A549 (cell line): ENCODE results near the gene RPP30. TPM values are rescaled to one million over a fixed set of nuclear protein-coding genes. Genes with fewer than 3 reads are reported as not detected.

Experiments
- ATAC-seq, 2 experiments: fragments of 200-7000 bp in 1 of 2; fragments of >200 bp in 1 of 2; cut with Nextera tagmentation in 1 of 2; cut with Tn5 transposase in 1 of 2; 3 replicates each; pipeline versions ENCODE4 v1.8.0 to v1.9.1; 2018 to 2020; ENCODE audit warnings: mild to moderate bottlenecking in 1 of 2, moderate library complexity in 1 of 2
- CTCF ChIA-PET: fragments of 300-600 bp; sonication (Branson Sonifier 250); formaldehyde crosslinking; extraction: SDS; loops from one replicate; lab custom pipeline; 2021; ENCODE audit warnings: antibody characterized with exemption, inconsistent platforms; lab: Yijun Ruan, JAX
- POLR2A ChIA-PET: fragments of 350-600 bp; formaldehyde crosslinking; extraction: SDS; loops from one replicate; lab custom pipeline; 2021; ENCODE audit warnings: antibody characterized with exemption, inconsistent platforms; lab: Yijun Ruan, JAX
- DNase-seq, 2 experiments: peaks; one replicate each; pipeline versions ENCODE4 v3.0.0 to v3.0.0-alpha.2; 2011 to 2016; ENCODE audit warnings: low read depth in 1 of 2, low spot score in 1 of 2
- FAIRE-seq: peaks from 2 replicates; lab custom pipeline; 2011; peaks lifted over from hg19 to GRCh38; lab: Jason Lieb, UNC
- H3K27ac ChIP-seq, 2 experiments: fragments of >200 bp; sonication (Bioruptor Twin); formaldehyde crosslinking; 3 replicates each; pipeline ENCODE4 v1.5.1; 2016 to 2017
- H3K4me1 ChIP-seq: fragments of >200 bp; sonication (Bioruptor Twin); formaldehyde crosslinking; 3 replicates; pipeline ENCODE4 v1.6.1; 2016
- H3K4me2 ChIP-seq: fragments of >200 bp; sonication (Bioruptor Twin); formaldehyde crosslinking; 3 replicates; pipeline ENCODE4 v1.6.1; 2016
- H3K4me3 ChIP-seq: fragments of >200 bp; sonication (Bioruptor Twin); formaldehyde crosslinking; 3 replicates; pipeline ENCODE4 v1.5.1; 2016
- H3K9me3 ChIP-seq: fragments of >200 bp; sonication (Bioruptor Twin); formaldehyde crosslinking; 3 replicates; pipeline ENCODE4 v1.6.1; 2016
- ATOH8 ChIP-seq: fragments of 250-450 bp; sonication (Bioruptor Pico); IDR thresholded peaks from 2 replicates; pipeline ENCODE4 v1.5.0; 2020; ENCODE audit warnings: low read depth, mild to moderate bottlenecking, moderate library complexity
- BHLHE40 ChIP-seq: IDR thresholded peaks from 2 replicates; pipeline ENCODE4 v1.6.1; 2012; ENCODE audit warnings: low read depth, low read length, inconsistent platforms
- CBX2 ChIP-seq: fragments of 200-600 bp; sonication (generic); IDR thresholded peaks from 2 replicates; pipeline ENCODE4 v1.6.1; 2016; ENCODE audit warnings: low read depth, mild to moderate bottlenecking, borderline replicate concordance
- CTCF ChIP-seq: fragments of >200 bp; sonication (Bioruptor Twin); formaldehyde crosslinking; IDR thresholded peaks from 3 replicates; pipeline ENCODE4 v1.5.1; 2016
- E2F6 ChIP-seq: IDR thresholded peaks from 2 replicates; pipeline ENCODE4 v1.6.1; 2012; ENCODE audit warnings: low read depth, borderline replicate concordance
- EHF ChIP-seq: fragments of 250-450 bp; sonication (Bioruptor Pico); IDR thresholded peaks from 2 replicates; pipeline ENCODE4 v1.5.0; 2020; ENCODE audit warnings: mild to moderate bottlenecking
- EP300 ChIP-seq, 2 experiments: fragments of >200 bp; sonication (Bioruptor Twin); formaldehyde crosslinking; IDR thresholded peaks; 2 replicates in 1 of 2; 3 replicates in 1 of 2; pipeline ENCODE4 v1.6.1; 2016 to 2017
- FOSL2 ChIP-seq, 2 experiments: fragments of 450-650 bp in 1 of 2; fragments of >200 bp in 1 of 2; sonication (Bioruptor Twin) in 1 of 2; formaldehyde crosslinking; IDR thresholded peaks; 2 replicates each; pipeline versions ENCODE4 v1.5.0 to v1.6.1; 2016 to 2020; ENCODE audit warnings: mild to moderate bottlenecking in 1 of 2, moderate library complexity in 1 of 2
- FOXS1 ChIP-seq: fragments of 250-450 bp; sonication (Bioruptor Pico); IDR thresholded peaks from 2 replicates; pipeline ENCODE4 v1.5.0; 2020; ENCODE audit warnings: mild to moderate bottlenecking, moderate library complexity
- GATA3 ChIP-seq: IDR thresholded peaks from 2 replicates; pipeline ENCODE4 v1.6.1; 2012; ENCODE audit warnings: borderline replicate concordance
- HOXB5 ChIP-seq: fragments of 250-450 bp; sonication (Bioruptor Pico); IDR thresholded peaks from 2 replicates; pipeline ENCODE4 v1.5.0; 2020; ENCODE audit warnings: mild to moderate bottlenecking, moderate library complexity
- KDM5A ChIP-seq: fragments of 200-600 bp; sonication (generic); IDR thresholded peaks from 2 replicates; pipeline ENCODE4 v1.6.1; 2016; ENCODE audit warnings: antibody characterized with exemption, mild to moderate bottlenecking
- MAZ ChIP-seq: fragments of 150-350 bp; IDR thresholded peaks from 2 replicates; pipeline ENCODE4 v1.6.1; 2014; ENCODE audit warnings: antibody characterized with exemption, low read depth, low read length, borderline replicate concordance
- PHF8 ChIP-seq: fragments of 200-600 bp; sonication (generic); IDR thresholded peaks from 2 replicates; pipeline ENCODE4 v1.6.1; 2016; ENCODE audit warnings: low read depth, mild to moderate bottlenecking, antibody characterized with exemption, moderate library complexity, borderline replicate concordance
- POLR2A ChIP-seq: IDR thresholded peaks from 2 replicates; pipeline ENCODE4 v1.6.1; 2012; ENCODE audit warnings: mild to moderate bottlenecking, low read length
- RAD21 ChIP-seq, 2 experiments: fragments of >200 bp in 1 of 2; sonication (Bioruptor Twin) in 1 of 2; formaldehyde crosslinking in 1 of 2; IDR thresholded peaks in 1 of 2; conservative IDR thresholded peaks in 1 of 2; 2 replicates in 1 of 2; 3 replicates in 1 of 2; pipeline ENCODE4 v1.6.1; 2012 to 2018; ENCODE audit warnings: inconsistent platforms in 1 of 2
- RARB ChIP-seq: fragments of 250-450 bp; sonication (Bioruptor Pico); IDR thresholded peaks from 2 replicates; pipeline ENCODE4 v1.8.0; 2021; ENCODE audit warnings: mild to moderate bottlenecking, moderate library complexity
- RFX5 ChIP-seq: fragments of 450-650 bp; IDR thresholded peaks from 2 replicates; pipeline ENCODE4 v1.7.1; 2014; ENCODE audit warnings: antibody characterized with exemption, mild to moderate bottlenecking, moderate library complexity
- SMC3 ChIP-seq: fragments of >200 bp; sonication (Bioruptor Twin); formaldehyde crosslinking; IDR thresholded peaks from 3 replicates; pipeline ENCODE4 v1.6.1; 2018; ENCODE audit warnings: inconsistent platforms
- ZC3H11A ChIP-seq: fragments of 450-650 bp; IDR thresholded peaks from 2 replicates; pipeline ENCODE4 v1.6.1; 2014; ENCODE audit warnings: antibody characterized with exemption, mild to moderate bottlenecking
- WGBS: methylation state at CpG from one replicate; pipeline ENCODE4 v1.1.6; 2017; ENCODE audit errors: missing lambda C conversion rate; 5-methylcytosine and 5-hydroxymethylcytosine counted together
- polyA plus RNA-seq, 4 experiments: library from polyadenylated mRNA; depleted of rRNA in 3 of 4; stranded (reverse); fragments of >200 nt; fragmentation: RNase III in 1 of 4; extraction: RNeasy Plus Mini Kit Qiagen cat#74134 plus additional on column Dnase treatment in 1 of 4; gene quantifications; 2 replicates in 3 of 4; 3 replicates in 1 of 4; pipeline ENCODE4 v1.2.3, GENCODE V29; 2011 to 2017
- TF ChIP-seq, protein P1 (sequence below): fragments of 250-450 bp; sonication (Bioruptor Pico); IDR thresholded peaks from 2 replicates; pipeline ENCODE4 v1.5.0; 2021; ENCODE audit warnings: mild to moderate bottlenecking, moderate library complexity, borderline replicate concordance

The RPP30 gene
- polyA plus RNA-seq, 2 of the 4 experiments (the other 2 are of a cell fraction), result 54.3 to 70.9 TPM

GRCh38 chr10:90920986-90921666, 49.4 kb downstream of the RPP30 start, which contains the start of gene ANKRD1 (continued):
- peak; percentile 86 to 88; a peak in 4 of 5 replicates for TF ChIP-seq EP300 (IDR thresholded peaks at IDR 0.05)
- peak; percentile 97 for TF ChIP-seq GATA3
- no peak for TF ChIP-seq MAZ
- TF ChIP-seq FOXS1 (CRISPR knock-in tag), result no peak; the same call in 1 of the 2 replicates
- TF ChIP-seq, protein P1, sequence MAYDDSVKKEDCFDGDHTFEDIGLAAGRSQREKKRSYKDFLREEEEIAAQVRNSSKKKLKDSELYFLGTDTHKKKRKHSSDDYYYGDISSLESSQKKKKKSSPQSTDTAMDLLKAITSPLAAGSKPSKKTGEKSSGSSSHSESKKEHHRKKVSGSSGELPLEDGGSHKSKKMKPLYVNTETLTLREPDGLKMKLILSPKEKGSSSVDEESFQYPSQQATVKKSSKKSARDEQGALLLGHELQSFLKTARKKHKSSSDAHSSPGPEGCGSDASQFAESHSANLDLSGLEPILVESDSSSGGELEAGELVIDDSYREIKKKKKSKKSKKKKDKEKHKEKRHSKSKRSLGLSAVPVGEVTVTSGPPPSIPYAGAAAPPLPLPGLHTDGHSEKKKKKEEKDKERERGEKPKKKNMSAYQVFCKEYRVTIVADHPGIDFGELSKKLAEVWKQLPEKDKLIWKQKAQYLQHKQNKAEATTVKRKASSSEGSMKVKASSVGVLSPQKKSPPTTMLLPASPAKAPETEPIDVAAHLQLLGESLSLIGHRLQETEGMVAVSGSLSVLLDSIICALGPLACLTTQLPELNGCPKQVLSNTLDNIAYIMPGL (CRISPR knock-in tag), result no peak
- no peak for TF ChIP-seq PHF8
- no peak for TF ChIP-seq KDM5A
- TF ChIP-seq ZC3H11A, result no peak
- peak; percentile 18 to 34; a peak in 3 of 5 replicates for TF ChIP-seq RAD21 (conservative IDR thresholded peaks at IDR 0.05 in 1 of 2, IDR thresholded peaks at IDR 0.05 in 1 of 2)
- TF ChIP-seq RARB (CRISPR knock-in tag), result no peak
- TF ChIP-seq POLR2A, result no peak
- no peak for TF ChIP-seq CTCF
- no peak for TF ChIP-seq RFX5
- peak; percentile 99 for TF ChIP-seq HOXB5 (CRISPR knock-in tag)
- 0 out of 3 replicates have a peak, but pooled peaks have one; percentile 35 for TF ChIP-seq SMC3
- no peak for TF ChIP-seq EHF
- no peak; the same call in 1 of the 2 replicates for TF ChIP-seq ATOH8
- TF ChIP-seq FOSL2 (IDR thresholded peaks at IDR 0.05), result peak; percentile 90
- peak; percentile 96 for TF ChIP-seq FOSL2 (CRISPR knock-in tag; IDR thresholded peaks at IDR 0.05)

- no peaks in the 10 kb centered on the region for H3K9me3 ChIP-seq
- peaks cover 35% of the 10 kb centered on the region for H3K4me1 ChIP-seq
- TF ChIP-seq BHLHE40 (no peak), E2F6 (no peak; the same call in 1 of the 2 replicates), CBX2 (no peak), FOXS1 (CRISPR knock-in tag) (no peak), ATOH8 (no peak), EHF (no peak), ZC3H11A (no peak), SMC3 (no peak), POLR2A (no peak)
- TF ChIP-seq, all 56 proteins: peak for 0
- ChIA-PET POLR2A (interaction anchor here (1.6 kb wide), 1 partner anchor 9 kb away, joined by 10 read pairs; no protein-coding TSS in a partner anchor), CTCF (interaction anchor here (0.9 to 2.1 kb wide), 4 partner anchors 11 to 117 kb away, joined by 3 to 19 read pairs (median 10); no protein-coding TSS in a partner anchor)
- no peak for ATAC-seq
- Histone ChIP-seq H3K4me3 (no peak overlapping the region), H3K27ac (peak overlapping the region; percentile 80 to 84), H3K4me2 (peak overlapping the region; percentile 83)
- FAIRE-seq, result no peak
- DNase-seq, result no peak
- 95% methylated on average over 3 of the region's 3 CpGs for WGBS
Measured at GRCh38 chr10:90921906-90922305, 50.1 kb downstream of the RPP30 start.
